ENCODE data around the gene PAN2.

PAN2 gene

GRCh38 chr12:56267443-56268071 lies 66.2 kb downstream of the PAN2 start:
- DNase-seq, result no peak

DNA sequence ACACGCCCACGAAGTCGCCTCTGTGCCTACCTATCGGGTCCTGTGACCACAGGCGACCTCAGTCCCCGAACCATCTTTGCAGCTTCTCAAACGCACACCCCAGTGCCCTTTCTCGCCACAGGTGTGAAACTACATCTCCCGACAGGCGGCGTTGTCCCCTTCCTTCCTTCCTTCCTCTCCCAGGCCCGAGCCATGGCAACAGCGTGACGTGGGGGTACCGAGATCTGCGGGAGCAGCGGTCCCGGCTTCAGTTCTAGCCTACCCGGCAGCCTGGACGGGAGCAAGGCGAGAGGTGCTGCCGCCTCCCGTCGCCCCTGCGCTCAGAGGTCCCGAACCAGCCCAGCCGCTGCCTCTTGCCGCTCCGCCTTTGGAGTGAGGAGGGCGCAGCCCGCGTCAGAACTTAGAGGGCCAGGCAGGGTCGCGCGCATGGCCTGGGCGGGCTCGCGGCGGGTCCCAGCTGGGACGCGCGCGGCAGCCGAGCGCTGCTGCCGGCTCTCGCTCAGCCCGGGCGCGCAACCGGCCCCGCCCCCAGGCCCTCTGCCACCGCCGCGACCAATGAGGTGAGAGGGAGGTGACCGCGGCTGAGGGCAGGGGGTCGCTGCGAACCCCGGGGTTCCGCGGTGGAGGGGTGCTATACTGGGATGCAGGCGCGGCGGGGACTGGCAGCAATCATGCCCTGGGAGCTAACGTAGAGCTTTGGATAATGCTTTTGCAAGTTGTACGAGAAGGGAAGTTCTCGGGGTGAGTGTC lies 66.9 kb downstream of the PAN2 start, which contains the start of gene COQ10A:
COQ10A (plus strand) TSS at position 250 of the 750 bp plus-strand sequence; CDS start at position 427, 177 bp downstream.
- peak; percentile 85 for DNase-seq

Measured in activated naive CD4-positive, alpha-beta T cell treated with anti-CD3 and anti-CD28 coated beads, Interleukin-2, amount 50 U/mL, for 16 hours (primary cell).